ENCODE measurements around the gene LTBP1. TPM values are rescaled to one million over a fixed set of nuclear protein-coding genes. Genes with fewer than 3 reads are reported as not detected.

LTBP1 gene
- total and polyA plus RNA-seq, 7 experiments from 2014 or later, result 0.29 to 2.1 TPM; not detected in 5

- Histone ChIP-seq H3K9me3 (ENCODE audit: control insufficient read depth in 2 of 3, low read length in 3 of 3) (no peaks in the 10 kb centered on the region), H3K27me3 (ENCODE audit: control insufficient read depth in 2 of 2, insufficient read depth in 2 of 2, low read length in 2 of 2) (no peaks in the 10 kb centered on the region), H3K4me3 (ENCODE audit: low read length) (no peak overlapping the region), H3K4me1 (ENCODE audit: control insufficient read depth in 2 of 2, insufficient read depth in 2 of 2, low read length in 2 of 2) (no peaks in the 10 kb centered on the region), H3K36me3 (ENCODE audit: control insufficient read depth in 2 of 3, insufficient read depth in 3 of 3, low read length in 3 of 3) (no peaks in the 10 kb centered on the region), H3K27ac (ENCODE audit: low read depth, low read length) (no peak overlapping the region)
- intact Hi-C loops (cut with micrococcal nuclease), result no loop called here
- H3K4me1 Mint-ChIP-seq, result peaks cover 0 to 2% (median 0%) of the 10 kb centered on the region in 7 donors
- ChIA-PET CTCF (no interaction called here), POLR2A (no interaction called here)
- H3K4me3 Mint-ChIP-seq, result no peak overlapping the region
- ATAC-seq, result no peak
- H3K9me3 Mint-ChIP-seq, result peaks cover 0 to 5% (median 0%) of the 10 kb centered on the region in 11 donors
- H3K27ac Mint-ChIP-seq, result no peak overlapping the region
- peaks cover 0 to 14% (median 3%) of the 10 kb centered on the region in 5 donors for H3K27me3 Mint-ChIP-seq
- DNase-seq, result no peak
- H3K36me3 Mint-ChIP-seq, result no peaks in the 10 kb centered on the region
Observed at GRCh38 chr2:33209976-33210375, 263.2 kb downstream of the LTBP1 start.

- no peaks in the 10 kb centered on the region for H3K4me1 ChIP-seq (ENCODE audit: control insufficient read depth in 2 of 2, insufficient read depth in 2 of 2, low read length in 2 of 2)
- no peaks in the 10 kb centered on the region for H3K9me3 ChIP-seq (ENCODE audit: control insufficient read depth in 2 of 3, low read length in 3 of 3)
- intact Hi-C loops (cut with micrococcal nuclease), result no loop called here
- H3K36me3 ChIP-seq (ENCODE audit: control insufficient read depth in 2 of 3, insufficient read depth in 3 of 3, low read length in 3 of 3), result no peaks in the 10 kb centered on the region
- DNase-seq (no peak), ATAC-seq (peak; percentile 47)
- ChIA-PET CTCF (no interaction called here), POLR2A (no interaction called here)
- no peak overlapping the region for H3K27ac ChIP-seq (ENCODE audit: low read depth, low read length)
- Mint-ChIP-seq H3K9me3 (peaks cover 0 to 5% (median 0%) of the 10 kb centered on the region in 11 donors), H3K27me3 (peaks cover 0 to 14% (median 3%) of the 10 kb centered on the region in 5 donors), H3K27ac (peak overlapping the region in 1 of 9 donors; percentile 10), H3K36me3 (no peaks in the 10 kb centered on the region), H3K4me1 (peaks cover 0 to 2% (median 0%) of the 10 kb centered on the region in 7 donors), H3K4me3 (no peak overlapping the region)
- H3K27me3 ChIP-seq (ENCODE audit: control insufficient read depth in 2 of 2, insufficient read depth in 2 of 2, low read length in 2 of 2), result no peaks in the 10 kb centered on the region
- H3K4me3 ChIP-seq (ENCODE audit: low read length), result no peak overlapping the region
Observed at GRCh38 chr2:33210626-33211025, 263.9 kb downstream of the LTBP1 start.

DNA sequence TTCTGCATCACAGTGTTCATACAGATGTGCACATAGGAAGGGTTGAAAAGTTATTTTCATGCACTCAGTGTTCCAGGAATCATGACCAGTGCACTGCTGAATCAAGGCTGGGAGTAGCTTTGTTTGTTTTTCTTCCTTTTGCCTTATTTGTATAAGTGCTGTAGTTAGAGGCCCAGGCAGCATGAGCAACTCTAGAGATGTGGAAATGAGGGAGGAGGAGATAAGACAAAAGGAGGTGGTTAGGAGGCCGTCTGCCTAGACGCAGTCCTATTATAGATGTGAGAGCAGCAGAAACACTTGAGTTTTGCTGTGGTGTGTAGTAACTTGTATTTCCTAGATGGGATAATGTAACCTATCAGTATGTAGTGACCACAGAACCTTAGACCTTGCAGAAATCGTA lies 265.4 kb downstream of the LTBP1 start:
- H3K4me3 Mint-ChIP-seq, result no peak overlapping the region
- no peak overlapping the region for H3K27ac ChIP-seq (ENCODE audit: low read depth, low read length)
- peaks cover 0 to 2% (median 0%) of the 10 kb centered on the region in 7 donors for H3K4me1 Mint-ChIP-seq
- H3K36me3 Mint-ChIP-seq, result no peaks in the 10 kb centered on the region
- peaks cover 0 to 14% (median 3%) of the 10 kb centered on the region in 5 donors for H3K27me3 Mint-ChIP-seq
- H3K4me3 ChIP-seq (ENCODE audit: low read length), result no peak overlapping the region
- H3K36me3 ChIP-seq (ENCODE audit: control insufficient read depth in 2 of 3, insufficient read depth in 3 of 3, low read length in 3 of 3), result no peaks in the 10 kb centered on the region
- H3K9me3 Mint-ChIP-seq, result peaks cover 0 to 5% (median 0%) of the 10 kb centered on the region in 11 donors
- H3K4me1 ChIP-seq (ENCODE audit: control insufficient read depth in 2 of 2, insufficient read depth in 2 of 2, low read length in 2 of 2), result no peaks in the 10 kb centered on the region
- intact Hi-C loops (cut with micrococcal nuclease), result no loop called here
- ChIA-PET POLR2A (no interaction called here), CTCF (no interaction called here)
- no peak for DNase-seq
- ATAC-seq, result no peak
- H3K27ac Mint-ChIP-seq, result no peak overlapping the region
- no peaks in the 10 kb centered on the region for H3K9me3 ChIP-seq (ENCODE audit: control insufficient read depth in 2 of 3, low read length in 3 of 3)
- H3K27me3 ChIP-seq (ENCODE audit: control insufficient read depth in 2 of 2, insufficient read depth in 2 of 2, low read length in 2 of 2), result no peaks in the 10 kb centered on the region

DNA sequence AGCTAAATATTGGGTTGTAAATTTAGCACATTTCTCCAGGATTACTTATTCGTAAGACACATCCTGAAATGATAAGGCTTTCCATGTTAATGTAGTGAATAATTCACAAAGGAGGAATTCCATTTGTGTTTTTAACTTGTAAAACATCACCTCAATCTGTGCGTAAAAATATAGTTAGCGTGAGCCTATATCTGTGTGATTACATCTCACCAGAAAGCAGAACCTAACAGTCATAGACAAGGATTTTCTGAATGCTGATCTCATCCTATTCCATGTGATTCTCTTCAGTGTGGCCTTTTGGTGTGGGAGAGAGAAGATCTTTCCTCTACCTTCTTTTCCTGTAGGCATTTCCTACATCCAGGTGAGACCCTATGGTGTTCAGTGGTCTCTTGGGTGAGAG lies 266.5 kb downstream of the LTBP1 start:
- no peak overlapping the region for H3K4me3 ChIP-seq (ENCODE audit: low read length)
- Mint-ChIP-seq H3K4me3 (no peak overlapping the region), H3K9me3 (peaks cover 0 to 4% (median 0%) of the 10 kb centered on the region in 11 donors), H3K27ac (no peak overlapping the region), H3K36me3 (no peaks in the 10 kb centered on the region), H3K27me3 (peaks cover 0 to 14% (median 3%) of the 10 kb centered on the region in 5 donors), H3K4me1 (peaks cover 0 to 2% (median 0%) of the 10 kb centered on the region in 7 donors)
- H3K27me3 ChIP-seq (ENCODE audit: control insufficient read depth in 2 of 2, insufficient read depth in 2 of 2, low read length in 2 of 2), result no peaks in the 10 kb centered on the region
- no peaks in the 10 kb centered on the region for H3K36me3 ChIP-seq (ENCODE audit: control insufficient read depth in 2 of 3, insufficient read depth in 3 of 3, low read length in 3 of 3)
- H3K9me3 ChIP-seq (ENCODE audit: control insufficient read depth in 2 of 3, low read length in 3 of 3), result no peaks in the 10 kb centered on the region
- ATAC-seq (no peak), DNase-seq (no peak)
- no peak overlapping the region for H3K27ac ChIP-seq (ENCODE audit: low read depth, low read length)
- H3K4me1 ChIP-seq (ENCODE audit: control insufficient read depth in 2 of 2, insufficient read depth in 2 of 2, low read length in 2 of 2), result no peaks in the 10 kb centered on the region
- CTCF ChIA-PET, result no interaction called here
- POLR2A ChIA-PET, result no interaction called here
- intact Hi-C loops (cut with micrococcal nuclease), result no loop called here

- ATAC-seq (no peak), DNase-seq (no peak)
- ChIA-PET POLR2A (no interaction called here), CTCF (no interaction called here)
- Histone ChIP-seq H3K36me3 (ENCODE audit: control insufficient read depth in 2 of 3, insufficient read depth in 3 of 3, low read length in 3 of 3) (no peaks in the 10 kb centered on the region), H3K27me3 (ENCODE audit: control insufficient read depth in 2 of 2, insufficient read depth in 2 of 2, low read length in 2 of 2) (no peaks in the 10 kb centered on the region), H3K27ac (ENCODE audit: low read depth, low read length) (no peak overlapping the region), H3K4me3 (ENCODE audit: low read length) (no peak overlapping the region), H3K9me3 (ENCODE audit: control insufficient read depth in 2 of 3, low read length in 3 of 3) (no peaks in the 10 kb centered on the region), H3K4me1 (ENCODE audit: control insufficient read depth in 2 of 2, insufficient read depth in 2 of 2, low read length in 2 of 2) (no peaks in the 10 kb centered on the region)
- Mint-ChIP-seq H3K4me1 (peaks cover 0 to 2% (median 0%) of the 10 kb centered on the region in 7 donors), H3K36me3 (no peaks in the 10 kb centered on the region), H3K27ac (no peak overlapping the region), H3K9me3 (no peaks in the 10 kb centered on the region), H3K4me3 (no peak overlapping the region), H3K27me3 (peaks cover under 1 to 10% (median 3%) of the 10 kb centered on the region in 5 donors)
- intact Hi-C loops (cut with micrococcal nuclease), result no loop called here
Observed at GRCh38 chr2:33213648-33214047, 266.9 kb downstream of the LTBP1 start.

DNA sequence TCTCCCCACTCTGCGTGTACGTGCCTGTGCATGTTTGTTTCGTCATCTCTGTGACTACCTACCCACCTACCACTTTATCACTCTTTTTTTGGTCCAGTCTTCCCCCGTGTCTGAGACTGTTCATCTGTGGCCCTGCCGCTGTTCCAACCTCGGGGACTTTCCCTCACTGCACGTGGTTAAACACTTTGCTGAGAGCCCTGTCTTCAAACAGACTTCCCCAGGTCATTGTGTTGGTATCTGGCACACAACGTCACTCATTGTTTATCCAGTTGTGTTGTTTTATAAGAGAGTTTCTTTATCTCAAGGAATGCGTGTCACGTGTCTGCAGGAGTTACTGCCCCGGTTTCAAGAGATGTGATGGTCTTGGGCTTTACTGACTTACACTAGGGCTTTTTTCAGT lies 267.7 kb downstream of the LTBP1 start:
- ATAC-seq, result no peak
- Histone ChIP-seq H3K4me3 (ENCODE audit: low read length) (no peak overlapping the region), H3K9me3 (ENCODE audit: control insufficient read depth in 2 of 3, low read length in 3 of 3) (no peaks in the 10 kb centered on the region), H3K4me1 (ENCODE audit: control insufficient read depth in 2 of 2, insufficient read depth in 2 of 2, low read length in 2 of 2) (no peaks in the 10 kb centered on the region), H3K36me3 (ENCODE audit: control insufficient read depth in 2 of 3, insufficient read depth in 3 of 3, low read length in 3 of 3) (no peaks in the 10 kb centered on the region), H3K27me3 (ENCODE audit: control insufficient read depth in 2 of 2, insufficient read depth in 2 of 2, low read length in 2 of 2) (no peaks in the 10 kb centered on the region), H3K27ac (ENCODE audit: low read depth, low read length) (no peak overlapping the region)
- peaks cover 0 to 9% (median 4%) of the 10 kb centered on the region in 5 donors for H3K27me3 Mint-ChIP-seq
- no peaks in the 10 kb centered on the region for H3K36me3 Mint-ChIP-seq
- intact Hi-C loops (cut with micrococcal nuclease), result no loop called here
- ChIA-PET POLR2A (no interaction called here), CTCF (no interaction called here)
- DNase-seq, result no peak
- no peaks in the 10 kb centered on the region for H3K9me3 Mint-ChIP-seq
- H3K4me3 Mint-ChIP-seq, result no peak overlapping the region
- H3K27ac Mint-ChIP-seq, result no peak overlapping the region
- H3K4me1 Mint-ChIP-seq, result peaks cover 0 to 2% (median 0%) of the 10 kb centered on the region in 7 donors

GRCh38 chr2:33214857-33215256 lies 268.1 kb downstream of the LTBP1 start:
- no peaks in the 10 kb centered on the region for H3K9me3 ChIP-seq (ENCODE audit: control insufficient read depth in 2 of 3, low read length in 3 of 3)
- no peaks in the 10 kb centered on the region for H3K27me3 ChIP-seq (ENCODE audit: control insufficient read depth in 2 of 2, insufficient read depth in 2 of 2, low read length in 2 of 2)
- Mint-ChIP-seq H3K4me1 (peaks cover 0 to 5% (median 0%) of the 10 kb centered on the region in 7 donors), H3K27ac (no peak overlapping the region), H3K4me3 (no peak overlapping the region), H3K27me3 (peaks cover 0 to 11% (median 5%) of the 10 kb centered on the region in 5 donors), H3K36me3 (no peaks in the 10 kb centered on the region), H3K9me3 (no peaks in the 10 kb centered on the region)
- no peak for DNase-seq
- intact Hi-C loops (cut with micrococcal nuclease), result no loop called here
- ChIA-PET CTCF (no interaction called here), POLR2A (no interaction called here)
- no peaks in the 10 kb centered on the region for H3K36me3 ChIP-seq (ENCODE audit: control insufficient read depth in 2 of 3, insufficient read depth in 3 of 3, low read length in 3 of 3)
- H3K27ac ChIP-seq (ENCODE audit: low read depth, low read length), result no peak overlapping the region
- no peak overlapping the region for H3K4me3 ChIP-seq (ENCODE audit: low read length)
- no peak for ATAC-seq
- H3K4me1 ChIP-seq (ENCODE audit: control insufficient read depth in 2 of 2, insufficient read depth in 2 of 2, low read length in 2 of 2), result no peaks in the 10 kb centered on the region

Measured in naive thymus-derived CD4-positive, alpha-beta T cell (primary cell).